ENCODE data around the gene SCG3.

Gene SCG3

GRCh38 chr15:51760805-51761204, 79.5 kb downstream of the SCG3 start:
- no peak for DNase-seq

GRCh38 chr15:51765751-51766150, 84.4 kb downstream of the SCG3 start:
- no peak for DNase-seq

GRCh38 chr15:51766341-51766740, 85.0 kb downstream of the SCG3 start:
- DNase-seq: no peak

GRCh38 chr15:51768018-51768417, 86.7 kb downstream of the SCG3 start:
- DNase-seq: peak; percentile 36

Measured in CD4-positive, alpha-beta T cell treated with Interleukin-17A for 4 hours (primary cell).